ENCODE measurements around the gene CLDN2.
A peak's percentile ranks its signal among the peaks of the same experiment; 100 is the strongest.

The CLDN2 gene

DNA sequence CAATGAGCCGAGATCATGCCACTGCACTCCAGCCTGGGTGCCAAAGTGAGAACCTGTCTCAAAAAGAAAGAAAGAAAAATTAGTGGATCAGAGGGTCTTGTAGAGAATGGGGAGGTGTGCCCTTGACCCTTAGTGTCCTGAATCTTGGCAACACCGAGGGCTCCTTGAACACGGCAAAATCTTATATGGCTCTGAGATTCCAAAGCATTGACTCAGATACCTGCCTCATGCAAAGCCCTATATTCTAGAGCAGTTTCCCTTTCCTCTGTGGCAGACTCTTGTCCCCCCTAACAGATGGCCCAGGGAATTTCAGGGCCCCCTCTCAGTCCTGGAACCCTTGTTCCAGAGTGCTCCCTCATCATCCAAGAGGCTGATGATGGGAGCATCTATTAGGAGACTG is 6.8 kb downstream of the CLDN2 start:
- no peak for DNase-seq

DNA sequence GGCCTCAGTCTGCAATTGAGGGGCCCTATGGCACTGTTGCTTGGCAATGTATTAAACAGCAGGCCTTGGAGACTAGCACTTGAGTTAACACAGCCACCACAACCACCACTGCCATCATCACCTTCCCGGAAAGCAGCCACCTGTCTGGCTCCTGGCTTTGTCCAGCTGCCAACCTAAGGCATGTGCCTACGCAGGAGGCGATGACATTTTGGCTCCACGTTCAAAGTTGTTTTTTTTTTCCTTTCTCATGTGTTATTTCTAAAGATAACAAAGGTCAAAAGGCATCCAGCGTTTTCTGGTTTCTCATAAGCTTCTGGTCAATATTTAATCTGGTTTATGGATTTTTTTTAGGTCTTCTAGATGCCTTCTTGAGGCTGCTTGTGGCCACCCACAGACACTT is 7.5 kb downstream of the CLDN2 start:
- DNase-seq: no peak

DNA sequence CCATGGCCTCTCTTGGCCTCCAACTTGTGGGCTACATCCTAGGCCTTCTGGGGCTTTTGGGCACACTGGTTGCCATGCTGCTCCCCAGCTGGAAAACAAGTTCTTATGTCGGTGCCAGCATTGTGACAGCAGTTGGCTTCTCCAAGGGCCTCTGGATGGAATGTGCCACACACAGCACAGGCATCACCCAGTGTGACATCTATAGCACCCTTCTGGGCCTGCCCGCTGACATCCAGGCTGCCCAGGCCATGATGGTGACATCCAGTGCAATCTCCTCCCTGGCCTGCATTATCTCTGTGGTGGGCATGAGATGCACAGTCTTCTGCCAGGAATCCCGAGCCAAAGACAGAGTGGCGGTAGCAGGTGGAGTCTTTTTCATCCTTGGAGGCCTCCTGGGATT is 8.0 kb downstream of the CLDN2 start:
- no peak for DNase-seq

DNA sequence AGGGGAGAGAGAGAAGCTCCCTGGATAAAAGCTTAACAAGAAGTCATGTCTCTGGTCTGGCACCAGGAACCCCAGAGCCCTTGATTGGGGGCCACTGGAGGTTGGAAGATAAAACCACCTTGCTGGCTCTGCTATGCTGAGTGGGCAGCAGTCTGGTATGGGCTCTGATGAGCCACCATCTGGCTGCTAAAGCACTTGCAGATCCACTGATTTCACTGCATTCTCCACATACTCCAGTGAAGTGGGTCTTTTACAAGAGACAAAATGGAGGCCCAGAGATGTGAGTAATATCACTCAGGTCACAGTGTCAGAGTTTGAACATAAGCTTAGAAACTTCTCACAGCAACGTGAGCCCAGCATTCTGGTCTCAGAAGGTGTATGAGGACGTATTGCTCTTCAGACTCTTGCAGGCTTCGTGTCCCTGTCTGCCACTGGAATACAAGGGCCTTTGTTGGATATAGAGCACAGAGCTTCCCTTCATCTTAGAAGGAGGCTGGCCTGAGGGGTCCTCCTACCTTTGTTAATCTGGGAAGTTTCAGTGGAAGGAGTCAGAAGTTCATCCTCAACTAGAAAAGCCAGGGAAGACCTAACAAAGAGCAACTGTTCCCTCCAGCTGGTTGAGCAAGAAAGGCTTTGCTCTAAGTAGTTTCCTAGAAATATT is 11.8 kb downstream of the CLDN2 start:
- no peak for DNase-seq

DNA sequence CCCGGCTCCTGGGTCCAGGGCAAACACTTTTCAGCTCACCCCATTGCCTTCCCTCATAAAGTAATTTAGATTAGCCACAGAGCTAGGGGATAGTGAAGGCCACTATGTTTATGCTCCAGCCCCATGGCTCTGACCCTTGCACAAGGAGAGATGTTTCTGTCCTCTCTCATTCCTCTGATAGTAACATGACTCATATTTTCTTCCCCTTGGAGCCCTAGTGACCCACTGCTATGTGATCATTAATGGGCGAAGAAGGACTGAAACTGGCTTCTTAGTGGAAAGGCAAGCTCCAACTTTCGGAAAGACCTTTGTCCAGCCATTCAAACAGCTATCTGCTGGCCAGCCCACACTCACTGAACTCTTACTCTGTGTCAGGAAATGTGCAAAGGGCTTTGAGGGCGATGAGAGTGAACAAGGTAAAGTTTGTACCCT is 12.3 kb downstream of the CLDN2 start:
- no peak for DNase-seq

DNA sequence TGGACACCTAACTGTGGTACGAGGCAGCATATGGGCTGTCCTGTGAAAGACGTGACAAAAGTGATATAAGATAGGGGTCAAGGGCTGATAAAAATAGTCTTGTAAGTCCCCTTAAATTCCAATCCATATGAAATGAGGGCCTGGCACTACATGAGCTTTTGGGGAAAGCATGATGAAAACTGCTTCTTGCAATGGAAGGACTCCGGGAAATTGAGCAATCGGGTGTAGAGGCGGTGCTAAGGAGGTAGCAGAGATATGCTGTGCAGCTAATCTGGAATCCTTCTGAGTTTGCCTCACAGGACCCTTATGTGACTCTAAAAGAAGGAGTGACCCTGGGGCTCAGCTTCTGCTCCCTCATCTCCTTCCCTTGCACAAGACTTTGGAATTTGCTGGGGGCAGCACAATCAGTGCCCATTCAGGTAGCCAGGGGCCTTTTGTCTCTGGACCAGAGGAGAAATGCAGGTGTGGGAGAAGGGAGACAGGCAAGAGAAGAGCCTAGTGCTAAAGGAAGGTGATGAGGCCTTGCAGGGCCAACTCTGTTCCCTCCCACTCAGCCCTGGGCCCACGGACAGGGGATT is 12.8 kb downstream of the CLDN2 start:
- DNase-seq: no peak

DNA sequence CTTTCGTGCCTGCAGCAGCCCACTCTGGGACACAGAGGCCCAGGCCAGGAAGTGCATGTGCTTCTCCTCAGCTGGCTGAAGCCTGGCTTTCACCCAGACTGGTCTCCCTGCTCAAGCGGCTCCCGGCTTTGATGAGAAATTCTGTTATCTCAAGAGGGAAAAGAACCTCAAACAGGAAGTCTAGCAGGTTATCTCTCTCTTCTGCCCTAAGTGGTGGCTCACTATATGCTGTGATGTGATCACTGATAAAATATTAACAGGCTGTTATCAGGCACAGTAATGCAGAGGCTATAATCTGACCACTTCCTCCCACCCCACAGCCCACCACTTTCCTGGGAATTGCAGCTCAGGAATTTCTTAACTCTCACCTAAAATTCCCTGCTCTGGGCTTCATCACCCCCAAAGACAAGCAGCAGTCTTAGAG is 13.3 kb downstream of the CLDN2 start:
- DNase-seq: no peak

DNA sequence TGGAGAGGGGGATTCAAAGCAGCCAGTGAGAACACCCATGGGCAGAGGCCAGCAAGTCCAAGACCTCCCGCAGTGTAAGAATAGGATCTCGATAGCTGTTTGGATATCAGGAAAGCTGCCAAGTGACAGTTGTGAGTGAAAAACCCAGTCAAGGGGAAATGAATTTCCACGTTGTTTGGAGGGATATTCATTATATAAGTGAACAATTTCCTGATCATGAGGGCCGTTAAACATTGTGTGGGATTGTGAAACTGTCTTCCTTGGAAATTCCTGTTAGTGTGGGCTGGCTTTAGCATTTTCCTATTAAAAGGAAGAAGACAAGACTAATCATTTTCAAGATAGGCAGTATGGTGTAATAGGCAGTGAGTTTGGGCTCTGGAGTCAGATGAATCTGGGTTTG is 15.0 kb downstream of the CLDN2 start:
- no peak for DNase-seq

DNA sequence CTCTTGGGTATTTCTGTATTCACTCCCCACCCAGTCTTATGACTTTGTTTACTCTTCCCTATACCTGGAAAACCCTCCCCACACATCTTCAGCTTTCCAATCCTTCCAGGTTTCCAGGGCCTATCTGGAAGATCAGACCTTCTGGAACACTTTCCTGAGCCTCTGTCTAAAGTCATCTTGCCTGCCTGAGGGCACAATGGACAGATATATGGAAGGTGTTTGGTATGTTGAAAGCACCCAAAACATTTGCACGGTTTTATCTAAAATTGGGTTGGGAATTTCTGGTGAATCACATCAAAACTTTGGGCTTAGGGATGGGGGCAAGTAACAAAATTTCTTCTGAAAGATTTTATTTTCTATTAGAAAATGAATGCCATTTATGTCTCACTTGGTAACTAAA is 16.0 kb downstream of the CLDN2 start:
- no peak for DNase-seq

DNA sequence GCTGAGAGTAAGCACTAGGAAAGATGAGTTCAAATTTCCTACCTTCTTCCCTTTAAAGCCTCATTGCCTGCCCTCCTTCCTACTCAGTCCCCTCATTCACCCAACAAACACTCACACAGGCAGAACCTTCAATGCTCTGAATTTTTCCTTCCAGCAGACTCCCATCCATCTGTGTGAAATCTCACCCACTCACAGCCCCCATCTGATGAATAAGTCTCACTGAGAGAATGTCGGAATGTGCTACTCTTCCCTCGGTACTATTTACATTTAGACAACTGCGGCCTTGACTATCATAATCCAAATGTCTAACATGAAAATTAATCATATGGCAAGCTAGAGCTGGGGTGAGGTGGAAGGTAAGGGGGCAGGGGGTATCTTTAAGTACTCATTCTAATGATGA is 19.4 kb downstream of the CLDN2 start:
- DNase-seq: no peak

DNA sequence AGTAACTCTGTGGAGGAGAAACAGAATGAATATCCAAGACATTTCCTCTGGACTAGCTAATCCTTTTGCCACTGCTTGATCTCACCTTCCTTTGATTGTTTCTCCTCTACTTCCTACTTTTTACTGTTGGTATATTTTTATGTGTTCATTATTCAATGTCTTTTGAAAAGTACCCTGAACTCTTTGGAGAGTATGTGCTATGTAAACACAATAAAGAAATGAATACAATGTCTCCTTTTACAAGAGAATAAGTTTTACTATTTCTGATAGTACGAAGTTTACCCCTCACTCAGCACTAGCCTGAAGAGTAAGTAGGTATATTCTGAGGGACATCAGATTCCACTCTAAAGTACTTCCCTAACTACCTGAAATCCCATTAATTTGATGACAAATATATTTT is 19.9 kb downstream of the CLDN2 start:
- no peak for DNase-seq

DNA sequence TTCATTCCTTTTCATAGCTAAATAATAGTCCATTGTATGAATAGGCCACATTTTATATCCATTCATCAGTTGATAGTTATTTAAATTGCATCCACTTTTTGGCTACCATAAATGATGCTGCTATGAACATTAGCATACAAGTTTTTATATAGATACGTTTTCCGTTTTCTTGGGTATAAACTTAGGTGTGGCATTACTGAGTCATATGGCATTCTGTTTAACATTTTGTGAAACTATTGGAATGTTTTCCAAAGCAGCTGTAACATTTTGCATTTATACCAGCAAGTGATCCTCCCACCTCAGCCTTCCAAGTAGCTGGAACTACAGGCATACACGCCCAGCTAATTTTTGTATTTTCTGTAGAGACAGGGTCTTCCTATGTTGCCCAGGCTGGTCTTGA is 26.3 kb downstream of the CLDN2 start:
- DNase-seq: no peak

DNA sequence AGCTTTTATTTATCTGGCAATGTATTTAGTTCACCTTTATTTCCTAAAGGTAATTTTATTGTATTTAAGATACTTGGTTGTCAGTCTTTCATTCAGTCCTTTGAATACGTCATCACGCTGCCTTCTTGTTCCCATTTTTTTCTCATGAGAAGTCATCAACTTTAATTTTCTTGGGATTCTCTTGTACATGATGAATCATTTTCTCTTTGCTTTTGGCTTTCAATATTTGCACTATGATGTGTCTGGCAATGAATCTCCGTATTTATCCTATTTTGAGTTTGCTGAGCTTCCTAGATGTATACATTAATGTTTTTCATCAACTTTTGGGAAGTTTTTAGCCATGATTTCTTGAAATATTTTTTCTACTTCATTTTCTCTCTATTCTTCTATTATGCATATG is 28.4 kb downstream of the CLDN2 start:
- no peak for DNase-seq

DNA sequence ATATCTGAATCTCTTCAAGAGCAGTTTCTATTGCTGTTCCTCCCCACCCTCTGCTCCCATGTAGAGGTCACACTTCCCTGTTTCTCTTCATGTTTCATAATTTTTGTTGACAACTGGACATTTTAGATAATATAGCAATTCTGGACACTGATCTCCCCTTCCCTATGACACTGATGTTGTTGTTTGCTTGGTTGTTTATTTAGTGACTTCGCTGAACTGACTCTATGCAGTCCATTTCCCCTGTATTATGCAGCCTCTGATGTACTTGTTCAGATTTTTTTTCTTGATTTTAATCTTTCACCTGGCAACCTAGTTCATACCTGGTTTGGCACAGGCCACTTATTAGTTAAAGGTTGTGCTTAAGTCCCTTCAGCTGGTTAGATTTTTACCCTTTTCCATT is 29.2 kb downstream of the CLDN2 start:
- DNase-seq: no peak

DNA sequence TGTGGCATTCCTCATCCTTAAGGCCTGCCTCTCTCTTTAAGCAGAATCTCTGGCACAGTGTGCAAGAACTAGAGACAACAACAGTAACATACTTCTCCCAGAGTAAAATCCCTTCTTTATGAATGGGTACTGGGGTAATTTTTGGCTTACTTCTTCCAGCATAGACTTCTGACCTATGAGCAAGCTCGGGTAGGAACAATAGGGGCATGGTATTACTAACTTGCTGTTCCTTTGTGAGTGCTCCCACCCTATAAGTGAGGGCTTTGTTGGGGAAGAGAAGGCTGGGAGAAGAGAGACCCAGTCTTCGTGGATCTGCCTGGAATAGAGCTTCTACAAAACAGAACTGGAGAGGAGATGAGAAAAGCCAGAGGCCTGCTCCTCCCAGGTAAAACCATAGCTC is 30.2 kb downstream of the CLDN2 start:
- DNase-seq: no peak

DNA sequence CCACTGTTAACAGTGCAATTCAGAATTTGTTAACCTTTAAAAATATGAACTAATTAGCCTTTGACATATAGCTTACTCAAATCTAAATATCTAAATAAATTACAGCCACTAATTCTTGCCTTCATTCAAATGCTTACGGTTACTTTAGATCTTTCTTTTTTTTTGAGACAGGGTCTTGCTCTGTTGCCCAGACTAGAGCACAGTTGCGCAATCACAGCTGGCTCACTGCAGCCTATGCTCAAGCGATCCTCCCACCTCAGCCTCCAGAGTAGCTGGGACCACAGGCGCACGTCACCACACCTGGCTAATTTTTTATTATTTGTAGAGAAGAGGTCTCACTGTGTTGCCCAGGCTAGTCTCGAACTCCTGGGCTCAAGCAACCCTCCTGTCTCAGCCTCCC is 31.0 kb downstream of the CLDN2 start:
- no peak for DNase-seq

DNA sequence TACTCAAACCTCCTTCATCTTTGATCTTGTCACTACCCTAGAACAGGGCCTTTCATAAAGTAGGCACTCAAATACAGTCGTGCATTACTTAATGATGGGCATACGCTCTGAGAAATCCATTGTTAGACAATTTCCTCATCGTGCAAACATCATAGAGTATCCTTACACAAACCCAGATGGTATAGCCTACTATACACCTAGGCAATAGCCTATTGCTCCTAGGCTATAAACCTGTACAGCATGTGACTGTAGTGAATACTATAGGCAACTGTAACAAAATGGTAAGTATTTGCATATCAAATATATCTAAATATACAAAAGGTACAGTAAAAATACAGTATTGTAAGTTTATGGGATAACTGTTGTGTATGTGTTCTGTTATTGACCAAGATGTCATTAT is 31.9 kb downstream of the CLDN2 start:
- no peak for DNase-seq

DNA sequence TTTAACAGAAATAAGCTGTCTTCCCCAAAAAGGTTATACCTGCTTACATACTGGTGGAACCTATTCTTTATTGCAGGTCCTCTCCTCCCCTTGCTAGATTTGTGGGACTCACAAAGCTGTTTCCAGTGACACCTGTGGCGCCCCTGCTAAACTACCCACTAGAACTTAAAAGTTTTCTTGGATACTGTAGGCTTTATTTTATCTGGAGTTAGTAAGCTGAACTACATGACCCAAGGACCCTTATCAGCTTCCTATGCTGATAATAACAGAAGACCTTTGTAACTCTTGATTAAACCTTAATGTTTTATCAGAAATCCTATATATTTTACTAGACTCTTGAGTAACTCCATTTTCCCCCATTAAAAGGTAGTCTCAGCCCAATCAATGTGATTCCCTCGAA is 32.3 kb downstream of the CLDN2 start:
- no peak for DNase-seq

DNA sequence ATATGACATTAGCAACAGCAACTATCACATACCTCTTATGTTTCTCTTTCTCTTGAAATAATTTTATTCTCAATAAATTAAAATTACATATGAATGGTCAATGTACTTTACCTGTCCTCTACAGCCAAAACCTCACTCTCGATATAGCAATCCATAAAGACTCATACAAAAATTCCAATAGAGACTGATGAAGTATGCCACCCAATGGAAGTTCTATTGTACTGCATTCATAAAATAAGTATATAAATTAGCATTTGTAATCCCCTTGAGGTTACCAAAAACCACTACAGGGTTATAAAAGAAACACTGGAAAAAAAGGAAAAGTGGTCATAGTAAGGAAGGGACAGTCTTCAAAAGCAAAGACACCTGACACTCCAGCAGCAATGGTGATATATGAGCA is 32.8 kb downstream of the CLDN2 start:
- peak; percentile 1 for DNase-seq

DNA sequence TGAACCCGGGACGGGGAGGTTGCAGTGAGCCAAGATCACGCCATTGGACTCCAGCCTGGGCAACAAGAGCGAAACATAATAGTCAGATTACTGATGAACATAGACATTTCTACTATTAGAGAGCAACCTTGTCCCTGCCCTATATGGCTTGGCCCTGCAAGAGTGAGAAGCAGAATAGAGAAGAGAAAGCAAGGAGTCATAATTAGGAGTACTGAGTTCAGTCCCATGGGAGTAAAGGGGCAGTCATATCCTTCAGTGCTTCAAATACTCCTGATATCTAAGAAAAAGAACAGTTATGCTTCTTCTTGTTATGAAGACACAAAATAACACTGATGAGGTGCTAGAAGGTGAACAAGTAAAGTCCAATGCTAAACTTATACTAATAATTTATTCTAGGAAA is 33.8 kb downstream of the CLDN2 start:
- no peak for DNase-seq

DNA sequence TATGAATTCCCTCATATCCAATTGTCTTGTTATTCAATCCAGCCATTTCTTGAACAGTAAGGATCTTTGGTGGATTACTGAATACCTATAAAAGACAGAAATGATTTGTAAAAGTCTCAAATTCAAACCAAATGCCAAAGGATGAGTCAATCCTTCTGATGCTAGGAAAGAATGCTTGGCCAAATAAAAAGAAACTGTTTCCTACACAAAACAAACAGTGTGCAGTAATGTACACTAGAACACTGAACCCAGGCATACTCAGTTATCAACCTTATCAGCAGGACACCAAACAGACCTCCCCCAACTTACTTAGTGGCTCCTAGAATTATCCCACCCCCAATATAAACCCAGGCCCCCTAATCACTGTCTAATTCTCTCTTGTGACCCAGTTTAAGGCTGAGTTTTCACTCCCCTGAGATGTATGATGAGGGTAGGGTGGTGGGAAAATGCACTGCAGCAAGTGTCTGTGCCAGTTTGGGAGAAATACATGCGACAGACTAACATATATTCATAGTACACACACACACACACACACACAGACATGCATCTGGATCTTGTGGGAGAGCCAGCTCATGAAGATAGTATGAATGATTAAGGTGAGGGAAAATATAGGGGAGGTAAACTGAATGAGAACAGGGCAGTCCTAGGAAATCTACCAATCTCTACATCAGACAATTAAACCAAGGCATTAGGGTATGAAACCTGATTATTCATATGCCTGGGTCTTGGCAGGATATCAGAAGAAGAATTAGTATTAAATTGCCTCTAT is 35.0 kb downstream of the CLDN2 start:
- no peak for DNase-seq

DNA sequence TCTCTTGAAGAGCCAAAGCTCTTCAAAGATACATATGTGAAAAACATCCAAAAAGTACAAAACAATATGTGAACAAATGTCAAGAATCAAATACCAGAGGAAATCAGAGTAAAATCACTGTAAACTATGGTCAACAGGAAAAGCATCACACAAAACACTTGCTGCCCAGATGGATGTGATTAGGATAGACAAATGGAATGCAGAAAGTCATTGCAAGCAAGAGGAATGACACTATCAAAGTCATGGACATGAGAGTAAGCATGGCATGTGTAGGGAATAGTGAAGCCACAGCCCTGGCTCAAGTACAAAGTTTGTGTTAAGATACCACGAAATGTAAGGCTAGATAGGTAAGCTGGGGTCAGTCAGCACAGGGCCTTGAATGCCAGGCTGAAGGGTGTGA is 37.7 kb downstream of the CLDN2 start:
- no peak for DNase-seq

DNA sequence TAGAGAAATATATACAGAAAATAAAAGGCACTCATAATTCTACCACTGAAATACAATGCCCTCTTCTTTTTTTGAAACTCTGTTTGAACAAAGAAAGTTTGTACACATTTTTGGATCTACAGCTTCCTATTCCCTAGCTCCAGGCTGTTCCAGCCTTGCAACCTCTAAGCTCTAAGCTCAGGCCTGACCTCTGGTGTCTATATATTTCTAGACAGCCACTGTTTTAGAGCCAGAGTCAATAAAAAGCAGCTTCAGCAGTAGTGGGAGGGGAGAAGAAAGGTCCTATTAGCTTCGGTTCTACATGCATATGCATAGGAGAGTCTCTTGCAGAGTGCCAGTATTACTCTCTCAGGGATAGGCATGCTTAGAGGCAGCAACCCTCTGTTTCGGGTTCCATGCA is 39.7 kb downstream of the CLDN2 start:
- peak; percentile 2 for DNase-seq

DNA sequence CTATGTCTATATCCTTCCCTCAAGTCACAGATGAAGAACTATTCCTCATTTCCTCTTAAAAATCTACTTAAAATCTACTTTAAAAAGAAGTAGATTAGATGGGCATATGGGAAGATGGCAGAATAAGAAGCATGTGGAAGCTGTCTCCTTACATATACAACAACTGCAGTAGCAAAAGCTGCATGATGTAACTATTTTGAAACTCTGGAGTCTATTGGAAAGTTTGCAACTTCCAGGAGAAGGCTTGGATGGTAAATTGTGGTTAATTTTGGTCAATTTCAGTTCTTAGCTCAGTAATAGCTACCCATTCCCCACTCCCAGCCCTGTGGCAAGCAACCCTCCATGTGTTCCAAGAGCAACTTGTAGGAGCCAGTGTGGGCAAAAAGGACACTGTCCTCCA is 42.9 kb downstream of the CLDN2 start:
- no peak for DNase-seq

DNA sequence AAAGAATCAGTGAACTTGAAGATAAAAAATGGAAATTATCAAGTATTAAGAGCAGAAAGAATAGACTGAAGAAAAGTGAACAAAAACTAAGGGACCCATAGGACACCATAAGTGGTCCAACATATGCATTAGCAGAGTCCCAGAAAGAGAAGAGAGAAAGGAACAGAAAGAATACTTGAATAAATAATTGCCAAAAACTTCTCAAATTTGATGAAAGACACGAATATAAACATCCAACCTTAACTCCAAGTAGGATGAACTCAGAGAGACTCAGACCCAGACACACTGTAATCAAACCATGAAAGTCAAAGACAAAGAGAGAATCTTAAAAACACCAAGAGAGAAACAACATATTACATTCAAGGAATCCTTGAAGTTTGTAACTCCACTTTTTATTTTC is 44.1 kb downstream of the CLDN2 start:
- no peak for DNase-seq

All from midbrain (tissue), 1 donor.